ENCODE measurements around the gene MOV10L1.

The MOV10L1 gene

GRCh38 chr22:50058906-50059880 is 30.6 kb upstream of the MOV10L1 start:
- DNase-seq (ENCODE audit: low read depth): no peak

- no peak for DNase-seq (ENCODE audit: low read depth)
These were observed 29.9 kb upstream of the MOV10L1 start for GRCh38 chr22:50059881-50060262.

DNA sequence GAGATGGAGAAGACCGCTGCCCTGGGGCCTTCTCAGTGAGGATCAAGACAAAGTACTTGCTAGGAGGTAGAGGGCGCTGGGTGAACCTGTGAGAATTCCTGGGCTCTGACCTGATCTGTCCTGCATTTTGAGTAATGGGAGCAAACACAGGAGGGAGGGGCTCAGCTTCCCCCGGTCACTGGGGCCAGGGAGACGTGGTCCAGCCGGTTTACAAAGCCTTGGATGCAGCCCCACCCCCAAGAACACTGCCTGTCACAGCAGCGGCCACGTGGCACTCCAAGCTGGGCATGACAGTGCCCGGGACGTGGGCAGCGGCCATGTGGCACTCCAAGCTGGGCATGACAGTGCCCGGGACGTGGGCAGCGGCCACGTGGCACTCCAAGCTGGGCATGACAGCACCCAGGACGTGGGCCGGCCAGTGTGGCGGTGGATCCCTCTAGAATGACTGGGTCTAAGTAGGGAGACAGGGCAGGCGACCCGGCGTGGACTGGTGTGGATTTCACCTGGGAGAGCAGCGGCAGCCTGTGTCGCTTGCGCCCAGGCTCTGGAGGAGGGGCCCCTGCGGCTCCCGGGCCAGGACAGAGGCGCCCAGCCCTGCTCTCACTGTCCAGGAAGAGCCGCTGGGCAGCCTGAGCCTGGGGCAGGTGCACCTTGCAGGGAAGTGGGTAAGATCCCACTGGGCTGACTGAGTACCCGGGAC is 29.2 kb upstream of the MOV10L1 start:
- DNase-seq (ENCODE audit: low read depth): no peak

DNA sequence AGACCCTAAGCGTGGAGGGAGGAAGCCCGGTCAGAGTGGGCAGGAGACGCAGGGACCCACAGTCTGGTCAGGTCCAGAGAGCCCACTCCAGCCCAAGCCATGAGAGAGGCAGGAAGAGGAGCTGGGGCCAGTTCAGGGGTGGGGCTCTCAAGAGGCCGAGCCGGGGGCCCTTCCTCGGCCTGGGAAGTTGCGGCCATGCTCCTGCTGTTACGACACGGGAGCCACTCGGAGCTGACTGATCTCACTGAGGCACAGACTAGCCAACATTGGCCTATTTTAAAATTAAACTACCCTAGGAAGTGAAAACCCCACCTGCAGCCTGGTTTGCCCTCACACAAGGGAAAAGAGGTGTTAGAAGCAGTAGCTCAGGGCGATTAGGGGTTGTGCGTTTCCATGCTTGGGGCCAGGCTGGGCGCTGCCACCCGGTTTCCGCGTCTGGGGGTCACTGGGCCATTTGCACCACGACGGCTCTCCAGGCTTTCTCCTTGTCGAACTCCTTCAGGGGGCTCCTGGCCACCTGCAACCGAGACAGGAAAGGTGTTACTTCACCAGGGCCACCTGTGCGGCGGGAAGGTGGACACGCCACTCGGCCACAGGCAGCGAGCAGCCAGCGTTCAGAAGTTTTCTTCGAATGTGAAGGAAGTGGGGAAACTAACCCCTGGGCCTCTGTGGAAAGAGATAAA is 28.5 kb upstream of the MOV10L1 start:
- DNase-seq (ENCODE audit: low read depth): no peak

GRCh38 chr22:50061824-50062355 is 27.9 kb upstream of the MOV10L1 start:
- no peak for DNase-seq (ENCODE audit: low read depth)

- no peak for DNase-seq (ENCODE audit: low read depth)
These were observed 27.2 kb upstream of the MOV10L1 start for GRCh38 chr22:50062509-50063135.

GRCh38 chr22:50063589-50064393 is 26.0 kb upstream of the MOV10L1 start:
- no peak for DNase-seq (ENCODE audit: low read depth)

GRCh38 chr22:50064453-50064852 is 25.4 kb upstream of the MOV10L1 start:
- DNase-seq (ENCODE audit: low read depth): no peak

DNA sequence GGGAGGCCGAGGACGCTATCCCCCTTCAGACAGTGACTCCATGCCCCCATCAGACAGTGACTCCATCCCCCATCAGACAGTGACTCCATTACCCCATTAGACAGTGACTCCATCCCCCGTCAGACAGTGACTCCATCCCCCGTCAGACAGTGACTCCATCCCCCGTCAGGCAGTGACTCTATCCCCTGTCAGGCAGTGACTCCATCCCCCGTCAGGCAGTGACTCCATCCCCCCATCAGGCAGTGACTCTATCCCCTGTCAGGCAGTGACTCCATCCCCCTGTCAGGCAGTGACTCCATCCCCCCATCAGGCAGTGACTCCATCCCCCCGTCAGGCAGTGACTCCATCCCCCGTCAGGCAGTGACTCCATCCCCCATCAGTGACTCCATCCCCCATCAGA is 22.6 kb upstream of the MOV10L1 start:
- DNase-seq (ENCODE audit: low read depth): no peak

- DNase-seq (ENCODE audit: low read depth): no peak
These were observed 21.7 kb upstream of the MOV10L1 start for GRCh38 chr22:50068096-50068495.

DNA sequence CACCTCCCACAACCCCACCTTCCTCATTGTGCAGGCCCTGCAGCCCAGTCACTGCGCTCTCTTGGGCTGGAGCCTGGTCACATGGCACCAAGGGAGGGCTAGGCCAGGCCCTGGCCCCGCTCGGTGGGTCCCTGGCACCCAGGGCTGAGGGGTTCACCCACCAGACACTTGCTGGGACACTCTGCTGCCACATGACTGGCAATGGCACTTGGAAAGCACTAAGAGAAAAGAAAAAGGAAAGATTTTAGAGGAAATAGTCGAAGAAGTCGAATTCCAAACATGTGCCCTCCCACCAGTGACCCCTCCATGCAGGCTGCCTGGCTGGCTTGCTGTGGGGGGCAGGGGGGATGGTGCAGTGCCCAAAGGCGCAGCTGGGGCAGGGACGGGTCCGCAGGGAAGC is 19.4 kb upstream of the MOV10L1 start:
- no peak for DNase-seq (ENCODE audit: low read depth)

- DNase-seq (ENCODE audit: low read depth): no peak
These were observed 18.2 kb upstream of the MOV10L1 start for GRCh38 chr22:50071432-50072166.

GRCh38 chr22:50072167-50072555 is 17.6 kb upstream of the MOV10L1 start:
- no peak for DNase-seq (ENCODE audit: low read depth)

GRCh38 chr22:50072714-50073538 is 16.9 kb upstream of the MOV10L1 start:
- no peak for DNase-seq (ENCODE audit: low read depth)

DNA sequence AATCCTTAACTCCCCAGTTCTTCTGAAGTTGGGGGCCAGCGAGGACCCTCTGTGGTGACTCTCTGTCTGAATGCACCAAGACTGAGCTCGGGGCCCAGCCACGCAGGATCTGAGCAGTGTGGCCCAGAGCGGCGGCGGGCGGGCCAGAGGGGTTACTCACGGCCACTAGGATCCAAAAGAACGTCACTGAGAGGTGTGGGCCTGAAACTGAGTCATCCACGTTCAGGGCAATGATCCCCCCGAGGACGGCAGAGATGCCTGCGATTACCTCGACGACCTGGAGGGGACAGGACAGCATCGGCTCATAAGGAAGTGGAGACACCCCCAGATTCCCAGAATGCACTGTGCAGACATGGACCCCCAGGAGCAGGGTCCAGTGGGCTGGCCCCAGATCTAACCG is 15.8 kb upstream of the MOV10L1 start:
- DNase-seq (ENCODE audit: low read depth): no peak

- no peak for DNase-seq (ENCODE audit: low read depth)
These were observed 15.0 kb upstream of the MOV10L1 start for GRCh38 chr22:50074551-50075530.

DNA sequence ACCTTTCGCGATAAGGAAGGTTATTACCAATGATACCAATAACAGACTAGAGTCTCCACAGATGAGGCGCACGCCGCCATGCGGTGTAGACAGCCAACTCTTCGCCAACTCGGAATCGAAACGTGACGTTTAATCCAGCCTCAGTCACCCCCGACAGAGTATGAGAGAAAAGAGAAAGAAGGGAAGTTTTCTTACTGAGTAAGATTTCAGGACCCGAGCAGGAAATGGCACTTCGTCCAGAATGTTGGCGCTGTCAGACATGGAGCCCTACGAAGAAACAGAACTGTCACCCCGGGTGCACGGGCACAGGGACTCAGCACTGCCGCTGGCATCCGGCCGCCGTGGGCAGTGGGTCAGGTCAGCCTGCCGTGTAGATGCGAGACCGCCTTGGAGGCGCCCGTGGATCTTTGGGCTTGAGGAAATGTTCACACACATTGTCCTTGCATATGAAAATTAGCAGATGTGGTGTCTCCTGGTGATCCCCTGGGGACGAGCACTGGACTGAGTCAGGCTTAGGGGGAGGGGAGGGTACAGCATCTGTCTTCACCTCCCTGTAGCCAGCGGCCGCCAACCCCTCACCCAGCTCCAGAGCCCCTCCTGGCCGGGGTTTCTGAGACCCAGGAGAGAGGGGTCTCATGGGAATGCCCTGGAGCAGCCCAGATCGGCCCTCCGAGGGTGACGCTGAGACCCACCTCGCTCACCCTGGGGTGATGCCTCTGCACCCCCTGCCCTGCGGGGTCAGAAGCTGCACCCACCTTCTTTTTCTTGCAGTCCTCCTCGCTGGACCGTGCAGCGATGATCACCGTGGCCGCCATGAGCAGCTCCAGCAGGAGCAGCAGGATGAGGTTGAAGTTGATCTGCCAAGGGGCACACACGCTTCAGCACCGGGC is 12.9 kb upstream of the MOV10L1 start:
- DNase-seq (ENCODE audit: low read depth): no peak

Data from non-pigmented ciliary epithelial cell (primary cell).